HCT116 (cell line): ENCODE results near the gene PRCD.

ENCODE experiments used
- CTCF ChIP-seq, 3 experiments: fragments of 200-600 bp in 1 of 3; sonication (generic) in 1 of 3; IDR thresholded peaks in 2 of 3; conservative IDR thresholded peaks in 1 of 3; 2 replicates each; pipeline ENCODE4 v1.5.1; 2012 to 2017; ENCODE audit warnings: low read depth in 2 of 3, low read length in 2 of 3, antibody characterized with exemption in 1 of 3, borderline replicate concordance in 1 of 3, control low read depth in 1 of 3, mild to moderate bottlenecking in 1 of 3, mixed read lengths in 1 of 3, mixed run types in 1 of 3, moderate library complexity in 1 of 3; ENCODE audit not compliant: insufficient read depth in 1 of 3
- EZH2 ChIP-seq: fragments of 200-600 bp; sonication (generic); IDR thresholded peaks from 2 replicates; pipeline ENCODE4 v1.6.1; 2017; ENCODE audit warnings: antibody characterized with exemption, mixed run types
- EZH2phosphoT487 ChIP-seq: fragments of 200-600 bp; IDR thresholded peaks from 2 replicates; pipeline ENCODE4 v1.6.1; 2018; ENCODE audit warnings: antibody characterized with exemption, borderline replicate concordance
- POLR2A ChIP-seq: IDR thresholded peaks from 2 replicates; pipeline ENCODE4 v1.7.0; 2011; ENCODE audit warnings: borderline replicate concordance; ENCODE audit not compliant: insufficient read depth, insufficient read length; ENCODE audit errors: extremely low read depth
- POLR2AphosphoS5 ChIP-seq: IDR thresholded peaks from 2 replicates; pipeline ENCODE4 v1.6.1; 2011; ENCODE audit warnings: mild to moderate bottlenecking, low read depth, low read length, moderate library complexity

- TF ChIP-seq CTCF (IDR thresholded peaks at IDR 0.05 in 2 of 3, conservative IDR thresholded peaks at IDR 0.05 in 1 of 3; ENCODE audit: borderline replicate concordance in 1 of 3, insufficient read depth in 1 of 3, low read depth in 2 of 3, low read length in 2 of 3) (no peak), EZH2 (no peak), POLR2A (peak; percentile 19), EZH2phosphoT487 (no peak), POLR2AphosphoS5 (no peak)
These were observed 26.7 kb downstream of the PRCD start for GRCh38 chr17:76566613-76566943.
